Hippocampal formation (tissue), 2 donors: ENCODE results near the gene SPAG17.

Experiments used
- DNase-seq, 2 donors: peaks; one replicate each; lab custom pipeline; 2025; lab: John Stamatoyannopoulos, UW

SPAG17 gene

GRCh38 chr1:118075116-118075515 lies 109.9 kb downstream of the SPAG17 start:
- DNase-seq = no peak

GRCh38 chr1:118073648-118074435 lies 111.2 kb downstream of the SPAG17 start:
- peak in 1 of 2 donors; percentile 7 for DNase-seq

GRCh38 chr1:118049981-118050380 lies 135.0 kb downstream of the SPAG17 start:
- DNase-seq = no peak

GRCh38 chr1:118047650-118048224 lies 137.3 kb downstream of the SPAG17 start:
- no peak for DNase-seq

- DNase-seq = no peak
Observed at GRCh38 chr1:118047006-118047649, 137.9 kb downstream of the SPAG17 start.

GRCh38 chr1:118043624-118044023 lies 141.4 kb downstream of the SPAG17 start:
- no peak for DNase-seq

GRCh38 chr1:118042501-118042900 lies 142.5 kb downstream of the SPAG17 start:
- DNase-seq = no peak

GRCh38 chr1:118039170-118039569 lies 145.9 kb downstream of the SPAG17 start:
- no peak for DNase-seq

GRCh38 chr1:118032883-118033282 lies 152.1 kb downstream of the SPAG17 start:
- DNase-seq = no peak

- DNase-seq = no peak
Observed at GRCh38 chr1:118028267-118028666, 156.8 kb downstream of the SPAG17 start.

GRCh38 chr1:118023199-118023598 lies 161.8 kb downstream of the SPAG17 start:
- DNase-seq = no peak

- no peak for DNase-seq
Observed at GRCh38 chr1:118021668-118022067, 163.4 kb downstream of the SPAG17 start.

GRCh38 chr1:118018060-118018459 lies 167.0 kb downstream of the SPAG17 start:
- no peak for DNase-seq

GRCh38 chr1:118013938-118014337 lies 171.1 kb downstream of the SPAG17 start:
- no peak for DNase-seq

- no peak for DNase-seq
Observed at GRCh38 chr1:118013336-118013735, 171.7 kb downstream of the SPAG17 start.

- no peak for DNase-seq
Observed at GRCh38 chr1:118012515-118013124, 172.4 kb downstream of the SPAG17 start.

- DNase-seq = no peak
Observed at GRCh38 chr1:118008011-118008410, 177.0 kb downstream of the SPAG17 start.

GRCh38 chr1:118007391-118007790 lies 177.6 kb downstream of the SPAG17 start:
- no peak for DNase-seq

- no peak for DNase-seq
Observed at GRCh38 chr1:118004312-118004711, 180.7 kb downstream of the SPAG17 start.

- DNase-seq = no peak
Observed at GRCh38 chr1:117985973-117986372, 199.1 kb downstream of the SPAG17 start.

- no peak for DNase-seq
Observed at GRCh38 chr1:117985239-117985638, 199.8 kb downstream of the SPAG17 start.

- DNase-seq = no peak
Observed at GRCh38 chr1:117981455-117982192, 203.4 kb downstream of the SPAG17 start.
